ENCODE measurements around the gene ITPRID1.

GRCh38 chr7:31695859-31696614 is 182.1 kb downstream of the ITPRID1 start:
- no peak for TF ChIP-seq FOS (IDR thresholded peaks at IDR 0.05; ENCODE audit: borderline replicate concordance, extremely low read depth, insufficient read length)
- no peak for TF ChIP-seq TBL1XR1 (IDR thresholded peaks at IDR 0.05; ENCODE audit: low read depth, low read length)
- TF ChIP-seq, protein P1, sequence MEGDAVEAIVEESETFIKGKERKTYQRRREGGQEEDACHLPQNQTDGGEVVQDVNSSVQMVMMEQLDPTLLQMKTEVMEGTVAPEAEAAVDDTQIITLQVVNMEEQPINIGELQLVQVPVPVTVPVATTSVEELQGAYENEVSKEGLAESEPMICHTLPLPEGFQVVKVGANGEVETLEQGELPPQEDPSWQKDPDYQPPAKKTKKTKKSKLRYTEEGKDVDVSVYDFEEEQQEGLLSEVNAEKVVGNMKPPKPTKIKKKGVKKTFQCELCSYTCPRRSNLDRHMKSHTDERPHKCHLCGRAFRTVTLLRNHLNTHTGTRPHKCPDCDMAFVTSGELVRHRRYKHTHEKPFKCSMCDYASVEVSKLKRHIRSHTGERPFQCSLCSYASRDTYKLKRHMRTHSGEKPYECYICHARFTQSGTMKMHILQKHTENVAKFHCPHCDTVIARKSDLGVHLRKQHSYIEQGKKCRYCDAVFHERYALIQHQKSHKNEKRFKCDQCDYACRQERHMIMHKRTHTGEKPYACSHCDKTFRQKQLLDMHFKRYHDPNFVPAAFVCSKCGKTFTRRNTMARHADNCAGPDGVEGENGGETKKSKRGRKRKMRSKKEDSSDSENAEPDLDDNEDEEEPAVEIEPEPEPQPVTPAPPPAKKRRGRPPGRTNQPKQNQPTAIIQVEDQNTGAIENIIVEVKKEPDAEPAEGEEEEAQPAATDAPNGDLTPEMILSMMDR (IDR thresholded peaks at IDR 0.05 in 2 of 3, conservative IDR thresholded peaks at IDR 0.05 in 1 of 3; ENCODE audit: control insufficient read depth in 2 of 3, extremely low read depth in 1 of 3, insufficient read depth in 1 of 3, low read depth in 3 of 3, low read length in 3 of 3): no peak
- no peak for TF ChIP-seq CHD2 (IDR thresholded peaks at IDR 0.05; ENCODE audit: borderline replicate concordance, low read depth, low read length)
